Stimulated activated CD4-positive, alpha-beta T cell treated with anti-CD3 and anti-CD28 coated beads, Interleukin-12 subunit alpha, Interleukin-12 subunit beta, amount 100 ng/mL, for 4 hours (primary cell): ENCODE results near the gene PSMA6.
"Not testable (repeated sequence)": the region's sequence is repeated elsewhere in the genome, so short reads cannot be mapped to it uniquely, and the experiment has no call there.

ENCODE experiments used
- DNase-seq: peaks from one replicate; pipeline ENCODE4 v3.0.0-alpha.2; 2020

PSMA6 gene

DNA sequence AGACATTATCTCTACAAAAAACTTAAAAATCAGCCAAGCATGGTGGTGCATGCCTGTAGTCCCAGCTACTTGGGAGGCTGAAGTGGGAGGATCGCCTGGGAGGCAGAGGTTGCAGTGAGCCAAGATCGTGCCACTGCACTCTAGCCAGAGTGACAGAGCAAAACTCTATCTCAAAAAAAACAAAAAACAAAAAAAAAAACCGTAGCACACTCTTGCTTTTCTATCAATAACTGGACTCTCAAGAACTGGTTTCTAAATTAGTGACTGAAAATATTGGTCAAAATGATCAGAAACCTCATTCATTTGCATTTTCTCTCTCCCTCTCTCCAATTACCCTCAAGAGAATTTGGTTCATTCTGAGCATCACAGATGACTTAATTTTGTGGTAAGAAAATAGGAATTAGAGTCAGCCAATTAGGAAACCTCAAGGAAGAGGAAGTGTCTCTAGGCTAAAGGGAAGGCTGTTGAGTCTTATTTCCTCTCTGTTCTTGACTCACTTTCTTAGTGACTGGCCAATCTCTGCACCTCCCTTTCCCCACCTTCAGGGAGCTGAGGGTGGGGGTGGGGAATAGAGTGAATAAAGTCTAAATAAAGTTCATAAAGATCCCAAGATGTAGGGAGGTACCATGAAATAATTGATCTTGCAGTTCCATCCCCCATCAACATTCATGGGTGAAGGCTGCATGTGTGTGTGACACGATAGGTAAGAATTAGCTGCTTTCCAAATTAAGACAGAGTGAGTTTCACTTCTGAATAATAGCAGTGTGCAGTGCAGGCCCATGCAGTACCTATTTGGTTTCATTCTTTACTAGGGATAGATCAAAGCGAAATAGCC lies 6.8 kb upstream of the PSMA6 start:
- no peak for DNase-seq

DNA sequence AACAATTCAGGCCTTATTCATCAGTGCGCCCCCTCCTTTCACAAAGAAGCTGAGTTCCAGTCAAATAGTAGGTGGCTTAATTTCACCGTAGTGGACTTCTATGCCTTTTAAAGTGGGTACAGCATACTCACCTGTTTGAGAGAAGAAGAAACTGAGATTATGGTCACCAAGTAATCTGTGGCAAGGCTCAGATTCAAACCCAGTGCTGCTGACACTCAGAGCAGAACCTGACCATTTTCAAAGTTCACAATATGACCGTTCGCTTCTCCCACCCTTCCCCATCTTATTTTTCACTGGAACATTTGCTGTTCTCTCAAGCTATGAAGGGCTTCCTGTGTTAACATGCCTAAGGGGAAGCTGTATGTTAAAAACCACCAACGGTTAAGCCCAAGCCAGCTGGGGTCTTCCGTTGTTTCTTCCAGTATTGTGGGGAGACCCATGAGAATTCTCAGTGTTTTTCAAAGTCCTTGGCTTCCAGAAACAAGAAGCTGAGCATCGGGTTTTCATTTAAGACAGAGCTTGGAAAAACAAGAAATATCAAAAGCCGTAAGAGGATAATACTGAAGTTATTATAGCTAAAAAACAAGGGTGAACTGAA lies 6.1 kb upstream of the PSMA6 start:
- no peak for DNase-seq

DNA sequence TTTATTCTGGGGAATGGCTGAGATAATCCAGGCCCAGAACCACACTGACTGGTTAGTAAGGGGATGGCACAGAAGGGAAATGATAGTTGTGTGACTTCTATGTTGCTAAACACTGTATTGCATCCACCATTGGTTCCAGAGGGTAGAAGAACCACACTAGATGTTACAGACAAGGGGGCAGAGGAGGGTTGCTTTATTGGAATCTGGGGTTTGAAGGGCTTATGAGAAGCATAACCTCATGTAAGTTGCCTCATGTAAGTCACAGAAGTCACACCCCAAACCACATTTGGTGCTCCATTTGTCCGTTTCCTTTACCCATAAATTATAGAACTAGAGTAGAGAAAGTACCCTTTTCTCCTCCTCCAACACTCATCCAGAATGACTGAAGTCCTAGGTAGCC lies 5.5 kb upstream of the PSMA6 start:
- DNase-seq: no peak

DNA sequence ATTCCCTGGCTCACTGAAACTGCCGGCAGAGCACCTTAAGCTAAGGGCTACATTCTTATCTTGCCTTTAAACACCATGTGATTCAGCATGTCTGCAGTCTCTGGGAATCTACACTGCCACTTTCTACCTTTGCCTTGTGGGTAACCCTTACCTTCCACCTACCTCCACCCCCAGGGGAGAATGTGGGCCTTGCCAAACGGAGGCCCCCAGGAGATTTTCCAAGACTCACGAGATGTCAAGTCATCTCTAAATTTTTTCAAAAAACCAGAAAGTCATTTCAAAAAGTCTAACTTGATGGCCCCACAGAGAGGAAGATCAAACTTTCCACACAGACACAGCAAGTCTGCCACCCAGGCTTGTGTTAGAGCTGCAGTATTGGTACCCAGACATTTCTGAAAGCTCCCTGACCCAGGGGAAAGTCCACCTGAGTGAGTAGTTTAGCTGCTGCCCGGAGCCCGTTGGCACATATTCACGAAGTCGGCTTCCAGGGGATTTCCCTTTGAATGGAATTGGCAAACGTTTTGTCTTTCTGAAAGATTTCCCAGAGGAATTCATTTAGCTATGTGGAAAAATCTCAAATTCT lies 4.7 kb upstream of the PSMA6 start:
- peak; percentile 47 for DNase-seq

DNA sequence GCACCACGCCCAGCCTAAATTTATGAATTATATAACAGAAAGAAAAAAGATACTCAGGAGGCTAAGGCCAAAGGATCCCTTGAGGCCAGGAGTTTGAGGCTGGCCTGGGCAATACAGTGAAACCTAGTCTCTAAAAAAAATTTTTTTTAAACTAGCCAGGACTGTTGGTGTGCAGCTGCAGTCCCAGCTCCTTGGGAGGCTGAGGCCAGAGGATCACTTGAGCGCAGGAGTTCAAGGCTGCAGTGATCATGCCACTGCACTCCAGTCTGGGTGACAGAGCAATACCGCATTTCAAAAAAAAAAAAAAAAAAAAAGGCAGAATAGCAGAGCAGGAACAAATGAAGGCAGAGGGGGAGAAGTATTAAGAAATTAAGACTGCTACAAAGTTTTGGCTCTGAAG lies 2.6 kb upstream of the PSMA6 start:
- DNase-seq: no peak

DNA sequence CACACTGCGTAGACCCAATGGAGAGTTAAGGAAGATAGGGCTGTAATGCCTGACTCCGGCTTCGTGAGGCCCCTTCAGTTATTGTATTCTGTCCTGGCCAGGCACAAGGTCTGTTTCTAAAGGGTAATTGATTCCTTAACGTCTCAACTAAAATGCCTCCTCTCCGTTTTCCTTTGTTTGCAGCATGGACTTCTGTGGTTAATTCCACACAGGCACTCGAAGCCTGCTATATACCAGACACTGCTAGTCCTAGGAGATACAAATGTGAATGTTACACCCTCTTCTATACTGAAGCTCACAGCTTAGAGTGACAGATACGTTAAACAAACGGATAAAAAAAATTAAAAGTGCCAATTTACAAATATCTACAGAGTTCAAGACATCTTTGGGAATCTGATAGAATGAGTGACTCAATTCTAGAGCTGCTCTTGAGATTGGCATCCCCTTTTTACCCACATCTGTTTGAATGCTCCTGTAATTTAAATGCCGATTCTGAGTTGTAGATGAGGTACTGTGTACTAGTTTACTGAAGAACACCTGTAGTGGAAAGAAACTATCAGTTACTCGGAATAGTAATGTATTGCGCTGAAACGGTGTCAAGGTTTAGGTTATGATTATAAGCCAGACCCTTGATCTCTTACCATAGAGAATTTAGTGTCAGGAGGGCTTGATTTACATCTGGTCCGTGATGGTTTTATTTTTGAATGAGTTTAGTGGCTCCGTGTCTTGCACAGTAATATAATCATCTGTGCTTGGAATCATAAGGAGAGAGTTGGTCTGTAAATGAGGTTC lies 784 bp downstream of the PSMA6 start:
- DNase-seq: no peak

DNA sequence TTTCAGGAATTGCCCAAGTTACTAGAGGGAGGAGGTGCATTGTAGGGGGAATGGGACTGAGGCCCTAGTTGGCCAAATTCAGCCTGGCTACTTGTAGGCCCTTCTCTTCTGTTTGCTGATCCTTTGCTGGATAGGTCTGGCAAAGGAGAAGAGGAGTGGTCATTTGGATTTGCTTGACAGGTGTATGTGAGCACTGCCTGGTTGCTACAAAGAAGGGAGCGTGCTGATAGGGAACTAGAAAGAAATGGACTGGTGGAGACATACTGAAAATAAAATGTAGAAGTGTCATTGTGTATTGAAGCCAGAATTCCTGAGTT lies 3.6 kb downstream of the PSMA6 start:
- DNase-seq: no peak

DNA sequence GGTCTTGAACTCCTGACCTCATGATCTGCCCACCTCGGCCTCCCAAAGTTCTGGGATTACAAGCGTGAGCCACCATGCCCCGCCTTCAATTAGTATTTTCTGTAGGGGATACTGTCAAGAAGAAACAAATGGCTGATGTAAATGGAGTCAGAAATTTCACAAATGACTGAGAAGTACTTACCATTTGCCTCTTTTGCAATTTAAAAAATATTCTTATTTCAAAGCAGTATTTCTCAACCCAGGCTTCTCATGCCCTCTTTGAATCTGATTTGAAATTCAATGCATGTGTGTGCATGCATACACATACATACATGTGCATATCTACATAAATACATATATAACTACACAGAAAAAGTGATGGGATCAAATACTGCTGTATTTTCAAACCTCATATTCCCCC lies 4.4 kb downstream of the PSMA6 start:
- no peak for DNase-seq

DNA sequence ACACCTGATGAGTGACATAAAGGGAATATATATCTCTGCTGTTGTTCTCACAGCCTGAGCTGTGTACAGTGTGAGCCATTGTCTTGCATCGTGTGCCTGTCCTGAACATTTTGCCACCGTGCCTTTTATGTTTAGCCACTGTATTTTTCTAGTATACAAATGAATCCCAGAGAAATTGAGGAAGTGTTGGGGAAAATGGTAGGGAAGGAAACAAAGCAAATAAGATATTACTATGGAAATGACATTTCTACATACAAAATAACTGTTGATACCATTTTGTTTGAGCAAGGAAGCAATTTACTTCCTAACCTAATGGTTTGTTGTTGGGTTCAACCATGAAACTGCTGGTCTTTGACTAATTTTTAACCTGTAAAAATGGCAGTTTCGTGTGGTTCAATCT lies 5.5 kb downstream of the PSMA6 start:
- DNase-seq: no peak

DNA sequence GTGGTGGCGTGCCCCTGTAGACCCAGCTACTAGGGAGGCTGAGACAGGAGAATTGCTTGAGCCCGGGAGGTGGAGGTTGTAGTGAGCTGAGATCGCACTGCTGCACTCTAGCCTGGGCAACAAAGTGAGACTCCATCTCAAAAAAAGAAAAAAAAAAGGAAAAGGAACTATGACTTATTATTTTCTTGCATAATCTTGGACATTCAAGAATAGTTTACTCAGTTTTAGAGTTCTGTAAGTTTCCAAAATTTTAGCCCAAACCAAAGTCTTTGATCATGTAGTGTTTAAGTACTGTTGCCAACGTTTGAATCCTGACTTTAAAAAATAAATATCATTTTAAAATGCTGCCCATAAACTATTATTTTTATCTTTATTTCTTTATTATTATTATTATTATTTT lies 6.2 kb downstream of the PSMA6 start:
- DNase-seq: no peak

DNA sequence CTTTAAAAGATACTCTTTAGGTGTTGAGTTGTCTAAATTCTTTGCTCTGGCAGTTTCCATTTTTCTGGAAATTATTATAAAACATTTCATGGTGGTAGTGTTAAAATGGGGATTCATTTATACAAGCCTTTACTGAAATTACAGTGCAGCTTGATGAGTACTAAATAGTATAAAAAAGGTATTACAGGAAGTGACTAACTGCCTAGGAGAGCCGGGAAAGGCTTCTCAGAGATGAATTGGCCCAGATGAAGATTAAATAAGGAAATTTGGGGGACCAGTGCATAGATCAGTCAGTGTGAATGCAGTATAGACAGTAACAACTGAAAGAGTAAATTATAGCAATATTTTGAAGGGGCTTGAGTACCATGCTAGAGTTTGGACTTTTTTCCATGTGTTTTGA lies 7.5 kb downstream of the PSMA6 start:
- no peak for DNase-seq

DNA sequence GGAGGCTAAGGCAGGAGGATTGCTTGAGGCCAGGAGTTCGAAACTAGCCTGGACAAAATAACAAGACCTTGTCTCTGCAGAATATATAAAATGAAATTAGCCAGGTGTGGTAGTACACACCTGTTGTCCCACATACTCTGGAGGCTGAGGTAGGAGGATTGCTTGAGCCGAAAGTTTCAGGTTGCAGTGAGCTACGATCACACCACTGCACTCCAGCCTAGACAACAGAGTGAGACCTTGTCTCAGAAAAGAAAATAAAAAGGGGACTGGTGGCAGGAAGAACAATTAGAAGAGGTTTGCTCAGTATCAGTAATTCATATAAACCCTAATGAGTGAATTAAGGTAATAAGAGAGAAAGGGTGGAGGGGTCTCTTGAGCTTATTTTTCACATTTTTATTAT lies 8.0 kb downstream of the PSMA6 start:
- no peak for DNase-seq

DNA sequence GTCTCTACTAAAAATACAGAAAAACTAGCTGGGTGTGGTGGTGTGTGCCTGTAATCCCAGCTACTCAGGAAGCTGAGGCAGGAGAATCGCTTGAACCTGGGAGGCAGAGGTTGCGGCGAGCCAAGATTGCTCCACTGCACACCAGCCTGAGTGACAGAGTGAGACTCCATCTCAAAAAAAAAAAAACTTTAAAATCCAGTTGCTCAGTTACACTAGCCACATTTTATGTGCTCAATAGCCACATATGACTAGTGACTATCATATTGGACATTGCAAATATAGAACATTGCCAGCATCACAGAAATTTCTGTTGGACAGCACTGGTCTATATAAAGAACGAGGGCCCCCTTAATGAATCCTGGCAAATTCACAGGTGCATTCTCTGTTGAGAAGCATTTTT lies 9.2 kb downstream of the PSMA6 start:
- DNase-seq: not testable (repeated sequence)

DNA sequence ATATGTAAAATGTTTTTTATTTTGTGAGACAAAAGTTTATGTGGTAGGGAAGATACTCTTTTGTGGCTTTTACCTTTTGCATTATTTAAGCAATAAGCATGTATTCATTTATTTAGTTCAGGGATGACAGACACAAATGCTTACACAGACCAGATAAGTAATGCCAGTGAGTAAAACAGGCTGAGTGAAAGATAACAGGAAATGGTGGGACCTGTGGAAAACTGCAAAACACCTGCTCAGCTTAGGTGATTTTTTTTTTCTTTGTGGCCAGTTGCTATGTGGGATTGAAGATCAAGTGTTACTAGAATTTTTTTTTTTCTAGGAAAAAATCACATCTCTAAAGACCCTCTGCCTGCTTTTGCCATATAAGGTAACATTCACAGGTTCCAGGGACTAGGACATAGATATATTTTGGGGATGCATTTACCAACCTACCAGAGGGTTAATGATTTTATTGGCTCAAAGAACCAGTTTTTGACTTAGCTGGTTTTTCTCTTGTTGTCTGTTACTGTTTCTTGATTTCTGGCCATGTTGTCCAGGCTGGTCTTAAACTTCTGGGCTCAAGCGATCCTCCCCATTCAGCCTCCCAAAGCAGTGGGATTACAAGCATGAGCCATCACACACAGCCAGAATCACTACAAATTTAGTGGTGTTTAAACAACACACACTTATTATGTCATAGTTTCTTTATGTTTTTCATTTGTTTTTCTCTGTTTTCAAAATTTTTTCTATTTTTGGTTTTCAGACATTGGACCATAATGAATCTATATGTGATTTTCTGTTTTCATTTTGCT lies 9.8 kb downstream of the PSMA6 start:
- DNase-seq: no peak

DNA sequence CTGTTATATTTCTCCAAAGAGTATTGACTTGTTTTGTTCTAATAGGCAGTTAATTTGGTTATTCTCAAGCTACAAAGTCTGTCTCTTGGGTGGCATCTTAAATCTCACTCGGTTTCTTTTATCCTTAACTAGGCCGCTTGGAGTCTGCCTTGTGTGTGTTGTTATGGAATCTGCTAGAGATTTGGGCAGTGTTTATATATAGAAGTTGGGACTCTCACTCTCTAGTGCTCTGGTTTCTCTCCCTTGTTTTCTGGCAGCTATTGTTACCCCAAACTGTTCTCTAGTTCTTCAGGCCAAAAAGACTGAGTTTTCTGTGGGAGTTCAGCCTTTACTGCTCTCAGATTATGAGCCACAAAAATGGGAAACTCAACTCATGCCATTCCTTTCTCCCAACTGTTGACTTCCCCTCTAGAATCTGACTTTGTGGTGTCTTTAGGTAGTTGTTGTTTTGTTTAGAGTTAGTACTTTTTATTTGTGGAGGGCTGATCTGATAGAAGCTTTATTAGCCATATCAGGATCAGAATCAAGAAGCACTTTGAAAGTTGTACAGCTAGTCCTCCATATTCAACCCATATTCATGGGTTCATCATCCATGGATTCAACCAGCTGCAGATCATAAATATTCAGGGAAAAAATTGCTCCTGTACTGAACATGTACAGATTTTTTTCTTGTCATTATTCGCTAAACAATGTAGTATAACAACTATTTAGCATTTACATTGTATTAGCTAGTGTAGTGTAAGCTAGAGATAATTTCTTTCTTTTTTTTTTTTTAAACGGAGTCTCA lies 11.2 kb downstream of the PSMA6 start:
- DNase-seq: no peak

DNA sequence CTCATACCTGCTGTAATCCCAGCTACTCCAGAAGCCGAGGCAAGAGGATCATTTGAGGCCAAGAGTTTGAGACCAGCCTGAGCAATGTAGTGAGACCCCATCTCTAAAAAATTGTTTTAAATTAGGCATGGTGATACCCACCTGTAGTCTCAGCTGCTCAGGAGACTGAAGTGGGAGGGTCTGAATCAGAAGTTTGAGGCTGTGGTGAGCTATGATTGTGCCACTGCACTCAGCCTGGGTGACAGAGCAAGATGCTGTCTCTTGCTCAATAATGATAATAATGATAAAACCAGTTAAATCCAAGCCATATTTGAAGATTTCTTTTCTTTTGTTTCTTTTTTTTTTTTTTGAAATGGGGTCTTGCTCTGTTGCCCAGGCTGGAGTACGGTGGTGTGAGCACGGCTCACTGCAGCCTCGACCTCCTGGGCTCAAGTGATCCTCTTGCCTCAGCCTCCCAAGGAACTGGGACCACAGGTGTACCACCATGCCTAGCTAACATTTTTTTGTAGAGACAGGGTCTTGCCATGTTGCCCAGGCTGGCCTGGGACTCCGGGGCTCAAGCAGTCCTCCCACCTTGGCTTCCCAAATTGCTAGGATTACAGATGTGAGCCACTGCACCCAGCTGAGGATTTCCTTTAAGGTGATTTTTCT lies 12.8 kb downstream of the PSMA6 start:
- no peak for DNase-seq

DNA sequence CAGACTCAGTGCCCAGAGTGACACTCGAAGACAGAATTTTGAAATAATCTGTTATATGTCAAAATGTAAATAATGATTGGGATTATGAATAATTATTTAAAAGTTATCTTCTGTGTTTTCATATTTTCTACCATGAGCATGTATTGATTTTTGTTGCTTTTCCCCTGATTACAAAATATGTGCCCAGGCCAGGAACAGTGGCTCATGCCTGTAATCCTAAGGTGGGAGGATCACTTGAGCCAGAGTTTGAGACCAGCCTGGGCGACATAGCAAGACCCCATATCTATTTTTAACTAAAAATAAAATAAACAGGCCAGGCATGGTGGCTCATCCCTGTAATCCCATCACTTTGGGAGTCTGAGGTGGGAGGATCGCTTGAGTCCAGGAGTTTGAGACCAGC lies 13.5 kb downstream of the PSMA6 start:
- DNase-seq: no peak

DNA sequence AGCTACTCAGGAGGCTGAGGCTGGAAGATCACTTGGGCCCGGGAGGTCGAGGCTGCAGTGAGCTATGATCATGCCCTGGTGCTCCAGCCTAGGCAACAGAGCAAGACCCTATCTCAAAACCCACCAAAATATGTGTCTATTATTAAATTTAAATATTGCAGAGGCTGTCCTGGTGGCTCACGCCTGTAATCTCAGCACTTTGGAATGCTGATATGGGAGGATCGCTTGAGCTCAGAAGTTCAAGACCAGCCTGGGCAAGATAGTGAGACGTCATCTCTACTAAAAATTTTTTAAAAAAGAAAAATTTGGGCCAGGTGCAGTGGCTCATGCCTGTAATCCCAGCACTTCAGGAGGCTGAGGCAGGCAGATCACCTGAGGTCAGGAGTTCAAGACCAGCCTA lies 13.9 kb downstream of the PSMA6 start:
- DNase-seq: no peak

DNA sequence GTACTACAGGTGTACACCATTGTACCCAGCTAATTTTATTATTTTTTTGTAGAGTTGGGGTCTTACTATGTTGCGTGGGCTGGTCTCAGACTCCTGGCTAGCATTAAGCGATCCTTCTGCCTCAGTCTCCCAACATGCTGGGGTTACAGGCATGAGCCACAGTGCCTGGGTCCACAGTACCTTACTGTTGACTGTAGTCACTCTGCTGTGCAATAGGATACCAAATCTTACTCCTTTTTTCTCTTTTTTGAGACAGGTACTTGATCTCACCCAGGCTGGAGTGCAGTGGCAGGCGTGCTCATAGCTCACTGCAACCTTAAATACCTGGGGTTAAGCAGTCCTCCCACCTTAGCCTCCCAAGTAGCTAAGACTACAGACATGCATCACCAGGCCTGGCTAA lies 25.6 kb downstream of the PSMA6 start:
- DNase-seq: no peak

DNA sequence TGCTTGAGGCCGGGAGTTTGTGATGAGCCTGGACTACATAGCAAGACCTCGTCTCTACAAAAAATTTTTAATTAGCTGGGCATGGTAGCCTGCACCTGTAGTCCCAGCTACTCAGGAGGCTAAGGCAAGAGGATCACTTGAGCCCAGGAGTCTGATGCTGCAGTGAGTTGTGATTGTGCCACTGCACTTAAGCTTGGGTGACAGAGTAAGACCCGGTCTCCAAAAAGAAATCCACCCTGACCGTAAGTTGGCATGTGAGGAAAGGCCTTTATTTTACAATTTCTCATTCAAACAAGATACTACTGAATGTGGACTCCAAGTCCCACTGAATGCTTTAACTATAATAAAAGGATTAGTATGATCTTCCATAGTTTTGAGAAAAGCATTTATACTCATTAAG lies 27.3 kb downstream of the PSMA6 start:
- no peak for DNase-seq

DNA sequence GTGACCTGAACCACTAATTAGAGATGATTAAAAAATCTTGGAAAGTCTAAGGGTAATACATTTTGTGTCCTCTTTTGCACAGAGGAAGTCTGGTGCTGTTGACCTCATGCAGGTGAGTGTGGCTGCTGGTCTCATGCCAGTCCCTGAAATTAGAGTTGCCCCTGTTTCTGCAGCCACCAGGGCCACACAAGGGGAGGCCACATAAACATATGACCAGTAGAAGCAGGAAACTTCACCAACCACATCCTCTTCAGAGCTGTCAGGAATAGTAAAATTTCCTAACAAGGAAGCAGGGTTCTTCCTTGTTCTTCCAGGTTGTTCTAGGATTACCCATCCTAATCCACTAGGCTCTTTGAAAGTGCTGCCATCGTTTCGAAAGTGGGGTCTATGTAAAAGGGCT lies 28.3 kb downstream of the PSMA6 start:
- no peak for DNase-seq

DNA sequence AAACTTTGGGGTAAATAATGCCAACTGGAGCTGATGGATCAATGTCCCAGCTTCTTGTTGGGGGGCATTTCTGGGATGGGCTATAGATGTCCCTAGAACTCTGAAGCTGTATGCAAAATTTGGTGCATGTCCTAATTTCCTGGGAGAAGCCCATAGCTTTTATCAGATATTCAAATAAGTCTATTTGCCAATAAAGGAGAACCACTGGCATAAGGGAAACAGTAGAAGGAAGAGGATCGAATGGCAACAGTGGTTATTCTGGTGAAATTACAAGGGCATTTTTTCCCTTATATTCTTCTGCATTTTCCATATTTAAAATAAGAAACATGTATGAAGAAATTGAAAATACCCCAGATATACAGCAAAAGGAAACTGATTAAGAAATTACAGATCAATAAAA lies 34.2 kb downstream of the PSMA6 start:
- no peak for DNase-seq
